Neural progenitor cell (in vitro differentiated cells): Measurements from ENCODE around the gene CHRD. TPM values are rescaled to one million over a fixed set of nuclear protein-coding genes. Genes with fewer than 3 reads are reported as not detected.

ENCODE experiments used
- DNase-seq: peaks from one replicate; pipeline ENCODE4 v3.0.0-alpha.2; 2016; ENCODE audit warnings: low spot score
- H2AFZ ChIP-seq: fragments of 200-600 bp; sonication (generic); replicated peaks from 2 replicates; pipeline ENCODE4 v1.6.1; 2016; ENCODE audit warnings: antibody characterized with exemption
- H3F3A ChIP-seq: fragments of 200-600 bp; sonication (generic); 2 replicates; pipeline ENCODE4 v1.6.1; 2016; ENCODE audit warnings: antibody characterized with exemption, low read depth
- H3K27ac ChIP-seq: fragments of 200-600 bp; sonication (generic); 2 replicates; pipeline ENCODE4 v1.5.1; 2016; ENCODE audit warnings: mild to moderate bottlenecking
- H3K27me3 ChIP-seq: fragments of 200-600 bp; sonication (generic); 2 replicates; pipeline ENCODE4 v1.6.1; 2016; ENCODE audit warnings: mild to moderate bottlenecking, moderate library complexity
- H3K36me3 ChIP-seq: fragments of 200-600 bp; sonication (generic); 2 replicates; pipeline ENCODE4 v1.5.1; 2016
- H3K4me1 ChIP-seq: fragments of 200-600 bp; sonication (generic); 2 replicates; pipeline ENCODE4 v1.6.1; 2016; ENCODE audit warnings: mixed run types
- H3K4me2 ChIP-seq: fragments of 200-600 bp; sonication (generic); 2 replicates; pipeline ENCODE4 v1.6.1; 2016
- H3K4me3 ChIP-seq: fragments of 200-600 bp; sonication (generic); 2 replicates; pipeline ENCODE4 v1.5.1; 2016
- H3K79me2 ChIP-seq: fragments of 200-600 bp; sonication (generic); 2 replicates; pipeline ENCODE4 v1.6.1; 2016; ENCODE audit warnings: low read depth
- H3K9ac ChIP-seq: fragments of 200-600 bp; sonication (generic); 2 replicates; pipeline ENCODE4 v1.6.1; 2016
- H3K9me3 ChIP-seq: fragments of 200-600 bp; sonication (generic); 2 replicates; pipeline ENCODE4 v1.5.1; 2016; ENCODE audit warnings: low read depth
- H4K20me1 ChIP-seq: fragments of 200-600 bp; sonication (generic); 2 replicates; pipeline ENCODE4 v1.6.1; 2016; ENCODE audit warnings: low read depth
- H3K27ac Mint-ChIP-seq: 3 replicates; pipeline ENCODE4 v1.8.0; 2021; ENCODE audit warnings: mixed read lengths
- H3K27me3 Mint-ChIP-seq: 2 replicates; pipeline ENCODE4 v1.8.0; 2022; ENCODE audit warnings: low read depth, mild to moderate bottlenecking, inconsistent platforms, moderate library complexity, mixed read lengths; ENCODE audit not compliant: insufficient read depth
- H3K36me3 Mint-ChIP-seq: 3 replicates; pipeline ENCODE4 v1.8.0; 2021; ENCODE audit warnings: mixed read lengths
- H3K4me1 Mint-ChIP-seq: 3 replicates; pipeline ENCODE4 v1.8.0; 2021; ENCODE audit warnings: mixed read lengths
- H3K4me3 Mint-ChIP-seq: 3 replicates; pipeline ENCODE4 v1.8.0; 2021; ENCODE audit warnings: mild to moderate bottlenecking, moderate library complexity, mixed read lengths
- H3K9me3 Mint-ChIP-seq: 3 replicates; pipeline ENCODE4 v1.8.0; 2020; ENCODE audit warnings: mixed read lengths
- CTCF ChIP-seq: fragments of 200-600 bp; sonication (generic); IDR thresholded peaks from 2 replicates; pipeline ENCODE4 v1.5.1; 2017; ENCODE audit warnings: antibody characterized with exemption, mild to moderate bottlenecking
- EZH2 ChIP-seq: fragments of 200-600 bp; sonication (generic); IDR thresholded peaks from 2 replicates; pipeline ENCODE4 v1.6.1; 2017; ENCODE audit warnings: antibody characterized with exemption, mild to moderate bottlenecking, moderate library complexity
- EZH2phosphoT487 ChIP-seq: fragments of 200-600 bp; sonication (generic); IDR thresholded peaks from 2 replicates; pipeline ENCODE4 v1.6.1; 2017; ENCODE audit warnings: antibody characterized with exemption
- total RNA-seq: library from RNA; depleted of rRNA; stranded (reverse); fragments of >200 nt; gene quantifications from 2 replicates; pipeline ENCODE4 v1.2.3, GENCODE V29; 2015; ENCODE audit warnings: low replicate concordance

The CHRD gene
- total RNA-seq, 1 donor from 2014 or later = 2.3 TPM

GRCh38 chr3:184348057-184348382, 31.8 kb upstream of the CHRD start:
- Histone ChIP-seq H2AFZ (no peak overlapping the region), H3K9me3 (no peaks in the 10 kb centered on the region), H3K36me3 (no peaks in the 10 kb centered on the region), H3K9ac (no peak overlapping the region), H3F3A (peaks cover 38% of the 10 kb centered on the region), H3K4me3 (no peak overlapping the region), H3K79me2 (no peaks in the 10 kb centered on the region), H3K27ac (peak overlapping the region; percentile 38), H3K27me3 (no peaks in the 10 kb centered on the region), H4K20me1 (peaks cover 38% of the 10 kb centered on the region), H3K4me2 (no peak overlapping the region), H3K4me1 (peaks cover 16% of the 10 kb centered on the region)
- Mint-ChIP-seq H3K4me3 (no peak overlapping the region), H3K4me1 (peaks cover 51% of the 10 kb centered on the region), H3K27ac (no peak overlapping the region), H3K27me3 (peaks cover 11% of the 10 kb centered on the region), H3K36me3 (peaks cover 17% of the 10 kb centered on the region), H3K9me3 (no peaks in the 10 kb centered on the region)
- no peak for TF ChIP-seq EZH2
- TF ChIP-seq CTCF = no peak
- TF ChIP-seq EZH2phosphoT487 = no peak
- DNase-seq = no peak

DNA sequence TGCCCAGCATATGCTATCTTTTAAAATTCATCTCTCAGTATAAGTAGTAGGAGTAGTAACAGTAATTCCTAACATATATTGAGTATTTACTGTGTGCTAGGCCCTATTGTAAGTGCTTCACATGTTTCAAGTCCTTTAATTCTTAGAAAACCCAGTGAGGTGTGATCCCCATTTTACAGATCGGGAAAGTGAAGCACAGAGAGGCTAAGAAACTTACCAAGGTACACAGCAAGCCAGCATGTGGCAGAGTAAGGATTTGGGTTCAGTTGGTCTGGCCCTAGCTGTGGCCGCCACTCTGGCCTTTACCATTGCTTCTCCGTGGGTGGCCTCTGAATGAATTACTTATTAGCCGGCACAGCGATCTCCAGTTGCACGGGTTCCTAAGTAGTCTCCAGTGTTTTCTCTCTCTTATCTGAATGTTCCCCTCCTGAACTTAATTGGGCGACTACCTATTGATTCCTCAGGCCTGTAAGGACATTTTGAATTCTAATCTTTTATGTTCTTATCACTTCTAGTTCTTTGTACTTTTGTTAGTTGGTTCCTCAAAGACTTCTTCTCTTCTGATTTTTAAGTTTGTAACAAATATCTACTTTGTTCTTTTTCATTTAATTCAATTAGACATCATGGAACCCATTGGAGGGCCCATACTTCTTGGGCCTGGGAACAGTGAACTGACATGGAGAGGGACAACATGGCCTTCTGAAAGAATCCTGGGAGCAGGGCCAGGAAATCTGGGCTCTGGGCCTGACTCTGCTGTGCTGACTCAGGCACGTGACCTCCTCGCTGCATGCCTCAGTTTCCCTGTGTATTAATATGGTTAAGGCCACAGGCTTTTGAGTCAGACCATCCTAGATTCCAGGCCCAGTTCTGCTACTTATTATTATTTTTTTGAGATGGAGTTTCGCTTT, 30.0 kb upstream of the CHRD start:
- no peak for DNase-seq
- Mint-ChIP-seq H3K9me3 (no peaks in the 10 kb centered on the region), H3K4me1 (peaks cover 48% of the 10 kb centered on the region), H3K27me3 (peaks cover 11% of the 10 kb centered on the region), H3K36me3 (peaks cover 13% of the 10 kb centered on the region), H3K4me3 (no peak overlapping the region), H3K27ac (no peak overlapping the region)
- H3K4me1 ChIP-seq = peaks cover 15% of the 10 kb centered on the region
- peaks cover 35% of the 10 kb centered on the region for H3F3A ChIP-seq
- H3K9me3 ChIP-seq = no peaks in the 10 kb centered on the region
- H3K4me2 ChIP-seq = no peak overlapping the region
- H4K20me1 ChIP-seq = peaks cover 37% of the 10 kb centered on the region
- TF ChIP-seq EZH2 (no peak), EZH2phosphoT487 (no peak)
- no peak overlapping the region for H3K4me3 ChIP-seq
- no peaks in the 10 kb centered on the region for H3K36me3 ChIP-seq
- H3K27ac ChIP-seq = no peak overlapping the region
- no peaks in the 10 kb centered on the region for H3K79me2 ChIP-seq
- H2AFZ ChIP-seq = no peak overlapping the region
- H3K27me3 ChIP-seq = no peaks in the 10 kb centered on the region
- H3K9ac ChIP-seq = no peak overlapping the region

GRCh38 chr3:184350618-184351017, 29.2 kb upstream of the CHRD start:
- Mint-ChIP-seq H3K4me3 (no peak overlapping the region), H3K4me1 (peaks cover 44% of the 10 kb centered on the region), H3K36me3 (peaks cover 19% of the 10 kb centered on the region), H3K27me3 (peaks cover 9% of the 10 kb centered on the region), H3K9me3 (no peaks in the 10 kb centered on the region), H3K27ac (no peak overlapping the region)
- no peaks in the 10 kb centered on the region for H3K79me2 ChIP-seq
- no peak overlapping the region for H3K4me2 ChIP-seq
- H4K20me1 ChIP-seq = peaks cover 29% of the 10 kb centered on the region
- H3K4me3 ChIP-seq = no peak overlapping the region
- no peak overlapping the region for H3K9ac ChIP-seq
- peaks cover 27% of the 10 kb centered on the region for H3F3A ChIP-seq
- no peak for TF ChIP-seq CTCF
- no peak for TF ChIP-seq EZH2
- TF ChIP-seq EZH2phosphoT487 = no peak
- no peak overlapping the region for H2AFZ ChIP-seq
- no peak overlapping the region for H3K27ac ChIP-seq
- no peaks in the 10 kb centered on the region for H3K9me3 ChIP-seq
- H3K36me3 ChIP-seq = no peaks in the 10 kb centered on the region
- peaks cover 7% of the 10 kb centered on the region for H3K4me1 ChIP-seq
- H3K27me3 ChIP-seq = no peaks in the 10 kb centered on the region
- no peak for DNase-seq
